ENCODE measurements around the gene SP1. TPM values are rescaled to one million over a fixed set of nuclear protein-coding genes. Genes with fewer than 3 reads are reported as not detected.
A peak's percentile ranks its signal among the peaks of the same experiment; 100 is the strongest.

The SP1 gene
- total RNA-seq, 1 donor from 2014 or later: 34.8 TPM

- Mint-ChIP-seq H3K36me3 (ENCODE audit: unreplicated experiment) (no peaks in the 10 kb centered on the region), H3K27ac (ENCODE audit: unreplicated experiment) (no peak overlapping the region), H3K9me3 (ENCODE audit: unreplicated experiment) (peaks cover 7% of the 10 kb centered on the region), H3K27me3 (ENCODE audit: unreplicated experiment) (peaks cover 10% of the 10 kb centered on the region), H3K4me3 (ENCODE audit: unreplicated experiment) (no peak overlapping the region), H3K4me1 (ENCODE audit: low read depth, unreplicated experiment) (peaks cover 8% of the 10 kb centered on the region)
- no peak for DNase-seq
- TF ChIP-seq, protein P1, sequence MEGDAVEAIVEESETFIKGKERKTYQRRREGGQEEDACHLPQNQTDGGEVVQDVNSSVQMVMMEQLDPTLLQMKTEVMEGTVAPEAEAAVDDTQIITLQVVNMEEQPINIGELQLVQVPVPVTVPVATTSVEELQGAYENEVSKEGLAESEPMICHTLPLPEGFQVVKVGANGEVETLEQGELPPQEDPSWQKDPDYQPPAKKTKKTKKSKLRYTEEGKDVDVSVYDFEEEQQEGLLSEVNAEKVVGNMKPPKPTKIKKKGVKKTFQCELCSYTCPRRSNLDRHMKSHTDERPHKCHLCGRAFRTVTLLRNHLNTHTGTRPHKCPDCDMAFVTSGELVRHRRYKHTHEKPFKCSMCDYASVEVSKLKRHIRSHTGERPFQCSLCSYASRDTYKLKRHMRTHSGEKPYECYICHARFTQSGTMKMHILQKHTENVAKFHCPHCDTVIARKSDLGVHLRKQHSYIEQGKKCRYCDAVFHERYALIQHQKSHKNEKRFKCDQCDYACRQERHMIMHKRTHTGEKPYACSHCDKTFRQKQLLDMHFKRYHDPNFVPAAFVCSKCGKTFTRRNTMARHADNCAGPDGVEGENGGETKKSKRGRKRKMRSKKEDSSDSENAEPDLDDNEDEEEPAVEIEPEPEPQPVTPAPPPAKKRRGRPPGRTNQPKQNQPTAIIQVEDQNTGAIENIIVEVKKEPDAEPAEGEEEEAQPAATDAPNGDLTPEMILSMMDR (IDR thresholded peaks at IDR 0.05; ENCODE audit: partially characterized antibody, unreplicated experiment): no peak
These were observed 46.1 kb upstream of the SP1 start for GRCh38 chr12:53333845-53334244.

DNA sequence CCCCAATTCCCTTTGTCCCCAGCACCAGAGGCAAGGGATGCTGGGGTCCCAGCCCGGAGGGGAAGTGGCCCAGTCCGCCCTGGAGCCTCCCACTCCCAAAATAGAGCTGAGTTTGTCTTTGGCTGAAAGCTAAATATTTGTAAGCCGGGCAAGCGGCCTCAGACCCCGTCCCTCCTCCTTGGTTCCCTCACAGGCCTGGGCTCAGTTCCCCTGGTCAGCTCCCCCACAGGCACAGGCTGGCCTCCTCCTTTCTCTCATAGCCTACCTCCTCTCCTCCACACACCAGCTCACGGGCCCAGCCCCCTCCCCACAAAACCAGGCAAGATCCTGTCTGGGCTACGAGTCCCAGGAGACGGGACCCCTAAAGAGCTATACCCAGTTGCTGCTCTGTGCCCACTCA lies 45.2 kb upstream of the SP1 start:
- DNase-seq: no peak
- Mint-ChIP-seq H3K9me3 (ENCODE audit: unreplicated experiment) (peaks cover 7% of the 10 kb centered on the region), H3K27ac (ENCODE audit: unreplicated experiment) (no peak overlapping the region), H3K4me3 (ENCODE audit: unreplicated experiment) (no peak overlapping the region), H3K27me3 (ENCODE audit: unreplicated experiment) (peaks cover 5% of the 10 kb centered on the region), H3K36me3 (ENCODE audit: unreplicated experiment) (no peaks in the 10 kb centered on the region), H3K4me1 (ENCODE audit: low read depth, unreplicated experiment) (peaks cover 8% of the 10 kb centered on the region)
- TF ChIP-seq, protein P1 (IDR thresholded peaks at IDR 0.05; ENCODE audit: partially characterized antibody, unreplicated experiment): no peak

DNA sequence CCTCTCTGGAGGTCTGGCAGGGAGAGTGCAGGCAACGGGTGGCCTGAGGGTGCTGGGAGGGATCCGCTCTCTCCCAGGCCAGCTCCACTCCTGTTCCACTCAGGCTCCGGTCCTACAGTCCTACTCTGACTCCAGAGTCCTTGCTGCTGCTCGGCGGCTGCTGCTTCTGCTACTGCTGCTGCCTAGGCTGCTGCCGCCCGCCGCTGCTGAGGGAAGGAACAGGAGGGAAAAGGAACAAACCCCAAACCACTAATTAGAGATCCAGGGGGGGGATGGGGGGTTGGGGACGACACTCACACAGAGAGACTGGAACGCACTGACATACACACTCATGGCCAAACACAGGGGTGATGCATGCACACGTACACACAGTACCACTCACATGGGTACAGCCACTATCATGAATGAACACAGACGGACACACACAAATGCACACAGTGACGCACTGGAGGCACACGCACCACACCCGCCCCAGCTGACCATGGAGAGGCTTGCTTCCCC lies 43.7 kb upstream of the SP1 start, which contains the start of gene SP7:
Gene SP7, minus strand, starts transcription at position 174 of the 501 bp plus-strand sequence. CDS start 708 bp downstream, outside the sequence.
- Mint-ChIP-seq H3K4me1 (ENCODE audit: low read depth, unreplicated experiment) (peaks cover 8% of the 10 kb centered on the region), H3K9me3 (ENCODE audit: unreplicated experiment) (peaks cover 3% of the 10 kb centered on the region), H3K4me3 (ENCODE audit: unreplicated experiment) (no peak within 1 kb of the TSS), H3K27me3 (ENCODE audit: unreplicated experiment) (peaks cover 2% of the 10 kb centered on the region), H3K27ac (ENCODE audit: unreplicated experiment) (no peak within 1 kb of the TSS), H3K36me3 (ENCODE audit: unreplicated experiment) (no peaks in the 10 kb centered on the region)
- TF ChIP-seq, protein P1 (IDR thresholded peaks at IDR 0.05; ENCODE audit: partially characterized antibody, unreplicated experiment): no peak
- DNase-seq: peak; percentile 36

DNA sequence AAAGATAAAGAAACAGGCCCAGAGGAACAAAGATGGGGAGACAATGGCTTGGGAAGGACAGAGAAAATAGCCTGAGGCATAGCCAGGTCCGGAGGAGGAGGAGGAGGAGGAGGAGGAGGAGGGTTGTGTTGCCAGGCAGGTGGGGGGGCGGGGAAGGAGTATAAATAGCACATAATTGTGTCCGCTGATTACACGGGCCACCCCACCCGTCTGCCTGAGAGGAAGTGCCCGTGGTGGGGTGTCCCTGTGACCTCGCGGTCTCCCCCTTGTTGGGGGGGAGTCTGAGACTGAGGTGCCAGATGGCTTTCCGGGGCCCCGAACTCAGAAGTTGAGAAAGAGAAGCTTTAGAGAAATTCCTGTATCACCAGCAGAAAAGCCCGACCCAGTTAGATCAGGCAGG lies 42.0 kb upstream of the SP1 start:
- Mint-ChIP-seq H3K36me3 (ENCODE audit: unreplicated experiment) (no peaks in the 10 kb centered on the region), H3K27me3 (ENCODE audit: unreplicated experiment) (peaks cover 2% of the 10 kb centered on the region), H3K27ac (ENCODE audit: unreplicated experiment) (no peak overlapping the region), H3K4me3 (ENCODE audit: unreplicated experiment) (peak overlapping the region; percentile 6), H3K4me1 (ENCODE audit: low read depth, unreplicated experiment) (peaks cover 8% of the 10 kb centered on the region), H3K9me3 (ENCODE audit: unreplicated experiment) (peaks cover 5% of the 10 kb centered on the region)
- no peak for DNase-seq
- TF ChIP-seq, protein P1 (IDR thresholded peaks at IDR 0.05; ENCODE audit: partially characterized antibody, unreplicated experiment): no peak

DNA sequence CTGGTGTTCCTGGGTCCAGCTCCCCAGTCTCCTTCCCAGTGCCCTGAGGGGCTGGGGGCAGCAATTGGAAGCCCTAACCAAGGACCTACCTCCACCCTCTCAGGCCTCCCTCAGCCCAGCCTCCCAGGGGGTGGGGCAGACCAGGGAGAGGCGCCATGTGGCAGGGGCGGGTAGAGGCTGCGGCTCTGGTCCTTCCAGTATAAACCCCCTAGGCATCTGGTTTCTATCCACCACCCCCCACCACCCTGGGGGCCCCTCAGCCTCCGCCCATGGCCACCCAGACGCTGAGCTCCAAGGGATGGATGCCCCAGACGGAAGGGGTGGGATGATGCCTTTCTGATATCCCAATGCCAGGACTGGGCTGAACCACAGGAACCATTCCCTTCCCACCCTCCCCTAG lies 41.1 kb upstream of the SP1 start:
- Mint-ChIP-seq H3K36me3 (ENCODE audit: unreplicated experiment) (no peaks in the 10 kb centered on the region), H3K4me1 (ENCODE audit: low read depth, unreplicated experiment) (peaks cover 8% of the 10 kb centered on the region), H3K27ac (ENCODE audit: unreplicated experiment) (no peak overlapping the region), H3K9me3 (ENCODE audit: unreplicated experiment) (peaks cover 4% of the 10 kb centered on the region), H3K4me3 (ENCODE audit: unreplicated experiment) (no peak overlapping the region), H3K27me3 (ENCODE audit: unreplicated experiment) (peaks cover 2% of the 10 kb centered on the region)
- no peak for DNase-seq
- TF ChIP-seq, protein P1 (IDR thresholded peaks at IDR 0.05; ENCODE audit: partially characterized antibody, unreplicated experiment): no peak
